Measurements from ENCODE around the gene SNORC.

- TF ChIP-seq EZH2phosphoT487 (IDR thresholded peaks at IDR 0.05; ENCODE audit: insufficient read depth, low read depth) (no peak), EZH2 (IDR thresholded peaks at IDR 0.05; ENCODE audit: insufficient read depth, poor library complexity, severe bottlenecking) (no peak)
These were observed 36.2 kb upstream of the SNORC start for GRCh38 chr2:232833830-232834229.

Measured in GM23248 (cell line).